ENCODE measurements around the gene MND1.

The MND1 gene

GRCh38 chr4:153345012-153345981, 809 bp downstream of the MND1 start:
- Histone ChIP-seq H3K4me3 (ENCODE audit: low read length) (peak overlapping the region; percentile 74), H3K4me2 (ENCODE audit: low read length) (peak overlapping the region; percentile 93), H3K9me2 (replicated peaks; ENCODE audit: control insufficient read depth, low read length) (no peaks in the 10 kb centered on the region), H3K9me3 (ENCODE audit: control insufficient read depth, insufficient read depth, low read length) (no peaks in the 10 kb centered on the region), H3F3A (ENCODE audit: control insufficient read depth, insufficient read depth) (peaks cover 38% of the 10 kb centered on the region), H3K36me3 (ENCODE audit: control insufficient read depth, low read length) (peaks cover 49% of the 10 kb centered on the region), H3K27me3 (ENCODE audit: control insufficient read depth, low read length) (no peaks in the 10 kb centered on the region), H3K27ac (ENCODE audit: low read depth, low read length) (peak overlapping the region; percentile 100), H3K4me1 (ENCODE audit: control insufficient read depth, low read length) (peaks cover 89% of the 10 kb centered on the region), H4K20me1 (ENCODE audit: control insufficient read depth, insufficient read depth, low read depth, low read length) (no peaks in the 10 kb centered on the region), H3K79me2 (ENCODE audit: control insufficient read depth, low read length) (peaks cover 82% of the 10 kb centered on the region)
- TF ChIP-seq EZH2phosphoT487 (IDR thresholded peaks at IDR 0.05; ENCODE audit: borderline replicate concordance, low read length) (no peak), CTCF (IDR thresholded peaks at IDR 0.05; ENCODE audit: low read depth, low read length, poor library complexity, severe bottlenecking) (no peak)

GRCh38 chr4:153346031-153346430, 1.5 kb downstream of the MND1 start:
- Histone ChIP-seq H3F3A (ENCODE audit: control insufficient read depth, insufficient read depth) (peaks cover 41% of the 10 kb centered on the region), H3K4me2 (ENCODE audit: low read length) (peak overlapping the region; percentile 93), H3K4me1 (ENCODE audit: control insufficient read depth, low read length) (peaks cover 89% of the 10 kb centered on the region), H3K27me3 (ENCODE audit: control insufficient read depth, low read length) (no peaks in the 10 kb centered on the region), H3K36me3 (ENCODE audit: control insufficient read depth, low read length) (peaks cover 57% of the 10 kb centered on the region), H3K79me2 (ENCODE audit: control insufficient read depth, low read length) (peaks cover 82% of the 10 kb centered on the region), H3K27ac (ENCODE audit: low read depth, low read length) (peak overlapping the region; percentile 100), H3K9me2 (replicated peaks; ENCODE audit: control insufficient read depth, low read length) (no peaks in the 10 kb centered on the region), H3K9me3 (ENCODE audit: control insufficient read depth, insufficient read depth, low read length) (no peaks in the 10 kb centered on the region), H4K20me1 (ENCODE audit: control insufficient read depth, insufficient read depth, low read depth, low read length) (no peaks in the 10 kb centered on the region), H3K4me3 (ENCODE audit: low read length) (peak overlapping the region; percentile 74)
- TF ChIP-seq CTCF (IDR thresholded peaks at IDR 0.05; ENCODE audit: low read depth, low read length, poor library complexity, severe bottlenecking) = no peak
- no peak for TF ChIP-seq EZH2phosphoT487 (IDR thresholded peaks at IDR 0.05; ENCODE audit: borderline replicate concordance, low read length)

- H3K27me3 ChIP-seq (ENCODE audit: control insufficient read depth, low read length) = no peaks in the 10 kb centered on the region
- peaks cover 89% of the 10 kb centered on the region for H3K4me1 ChIP-seq (ENCODE audit: control insufficient read depth, low read length)
- H3K36me3 ChIP-seq (ENCODE audit: control insufficient read depth, low read length) = peaks cover 62% of the 10 kb centered on the region
- TF ChIP-seq EZH2phosphoT487 (IDR thresholded peaks at IDR 0.05; ENCODE audit: borderline replicate concordance, low read length) = no peak
- peak; percentile 54 for TF ChIP-seq CTCF (IDR thresholded peaks at IDR 0.05; ENCODE audit: low read depth, low read length, poor library complexity, severe bottlenecking)
- H3K4me2 ChIP-seq (ENCODE audit: low read length) = peak overlapping the region; percentile 93
- H3K27ac ChIP-seq (ENCODE audit: low read depth, low read length) = peak overlapping the region; percentile 100
- H3K9me2 ChIP-seq (replicated peaks; ENCODE audit: control insufficient read depth, low read length) = no peaks in the 10 kb centered on the region
- H3K4me3 ChIP-seq (ENCODE audit: low read length) = peak overlapping the region; percentile 74
- peaks cover 82% of the 10 kb centered on the region for H3K79me2 ChIP-seq (ENCODE audit: control insufficient read depth, low read length)
- H3F3A ChIP-seq (ENCODE audit: control insufficient read depth, insufficient read depth) = peaks cover 44% of the 10 kb centered on the region
- H3K9me3 ChIP-seq (ENCODE audit: control insufficient read depth, insufficient read depth, low read length) = no peaks in the 10 kb centered on the region
- H4K20me1 ChIP-seq (ENCODE audit: control insufficient read depth, insufficient read depth, low read depth, low read length) = no peaks in the 10 kb centered on the region
These were observed 2.1 kb downstream of the MND1 start for GRCh38 chr4:153346563-153346962.

Measured in DOHH2 (cell line).